ENCODE results near the gene RUSF1. TPM values are rescaled to one million over a fixed set of nuclear protein-coding genes. Genes with fewer than 3 reads are reported as not detected.

The RUSF1 gene
- total and polyA plus RNA-seq, 9 of the 15 experiments (the other 6 are each of a cell fraction or from before 2014, with no cell fraction given): 0.80 to 52.8 (median 27.6) TPM

DNA sequence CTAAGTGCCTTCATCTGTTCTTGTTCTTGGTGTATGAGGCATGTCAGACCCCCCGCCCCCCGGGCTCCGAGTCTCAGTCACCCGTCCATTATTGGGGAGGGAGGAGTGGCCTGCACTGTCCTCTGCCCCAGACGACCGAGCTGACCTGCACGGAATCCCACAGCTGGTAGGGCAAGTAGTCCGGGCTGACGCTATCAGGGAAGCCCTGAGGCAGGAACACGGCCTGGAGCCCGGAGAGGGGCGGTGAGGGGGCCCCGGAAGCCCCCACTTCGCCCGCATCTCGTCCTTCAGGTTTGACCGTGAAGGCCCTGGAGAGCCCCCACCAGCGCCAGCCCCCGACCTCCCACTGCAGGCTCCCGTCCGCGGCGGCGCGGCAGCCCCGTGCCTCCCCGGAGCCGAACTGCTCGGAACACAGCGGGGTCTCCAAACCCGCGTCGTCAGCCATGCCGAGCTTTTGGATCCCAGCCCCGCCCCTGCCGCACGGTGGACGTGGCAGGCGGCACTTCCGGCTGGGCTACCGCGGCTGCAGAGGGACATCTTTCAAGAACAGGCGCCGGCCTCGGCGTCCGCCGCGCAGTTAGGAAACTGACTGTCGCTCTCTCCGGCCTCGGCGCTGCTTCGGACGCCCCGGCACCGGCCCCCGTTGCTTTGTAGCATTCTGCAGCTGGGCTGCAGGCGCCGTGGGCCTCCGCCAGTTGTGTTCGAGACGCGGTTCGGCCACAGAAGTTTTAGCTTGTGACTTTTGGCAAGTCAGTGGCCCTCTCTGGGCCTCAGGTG, at the start of gene RUSF1 (continued):
- TF ChIP-seq TCF7L2 (IDR thresholded peaks at IDR 0.05; ENCODE audit: low read depth, low read length) (no peak), PPARD (CRISPR knock-in tag; IDR thresholded peaks at IDR 0.05) (no peak), ERF (CRISPR knock-in tag; IDR thresholded peaks at IDR 0.05) (no peak), SP2 (IDR thresholded peaks at IDR 0.05; ENCODE audit: extremely low read depth, low read depth, low read length, poor library complexity, severe bottlenecking) (no peak), ZNF121 (CRISPR knock-in tag; conservative IDR thresholded peaks at IDR 0.05) (no peak), SREBF2 (CRISPR knock-in tag; IDR thresholded peaks at IDR 0.05) (0 out of 2 replicates have a peak, but pooled peaks have one; percentile 67), HNRNPH1 (optimal IDR thresholded peaks at IDR 0.05; ENCODE audit: low read depth, low read length) (no peak), HLTF (IDR thresholded peaks at IDR 0.05) (no peak), HDGF (IDR thresholded peaks at IDR 0.05) (no peak), STAT5B (CRISPR knock-in tag; IDR thresholded peaks at IDR 0.05) (no peak), KDM4B (IDR thresholded peaks at IDR 0.05; ENCODE audit: borderline replicate concordance in 2 of 2, low read depth in 1 of 2) (peak in 1 of 2 experiments; percentile 83; a peak in 1 of 4 replicates), KLF16 (IDR thresholded peaks at IDR 0.05) (peak; percentile 57; the same call in 1 of the 2 replicates), SIN3B (IDR thresholded peaks at IDR 0.05; ENCODE audit: low read depth) (peak; percentile 63; the same call in 1 of the 2 replicates)
- TF ChIP-seq, protein P1, sequence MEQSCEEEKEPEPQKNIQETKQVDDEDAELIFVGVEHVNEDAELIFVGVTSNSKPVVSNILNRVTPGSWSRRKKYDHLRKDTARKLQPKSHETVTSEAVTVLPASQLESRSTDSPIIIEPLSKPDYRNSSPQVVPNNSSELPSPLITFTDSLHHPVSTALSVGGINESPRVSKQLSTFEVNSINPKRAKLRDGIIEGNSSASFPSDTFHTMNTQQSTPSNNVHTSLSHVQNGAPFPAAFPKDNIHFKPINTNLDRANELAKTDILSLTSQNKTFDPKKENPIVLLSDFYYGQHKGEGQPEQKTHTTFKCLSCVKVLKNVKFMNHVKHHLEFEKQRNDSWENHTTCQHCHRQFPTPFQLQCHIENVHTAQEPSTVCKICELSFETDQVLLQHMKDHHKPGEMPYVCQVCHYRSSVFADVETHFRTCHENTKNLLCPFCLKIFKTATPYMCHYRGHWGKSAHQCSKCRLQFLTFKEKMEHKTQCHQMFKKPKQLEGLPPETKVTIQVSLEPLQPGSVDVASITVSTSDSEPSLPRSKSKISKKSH (CRISPR knock-in tag; IDR thresholded peaks at IDR 0.05): no peak
- TF ChIP-seq, protein P2, sequence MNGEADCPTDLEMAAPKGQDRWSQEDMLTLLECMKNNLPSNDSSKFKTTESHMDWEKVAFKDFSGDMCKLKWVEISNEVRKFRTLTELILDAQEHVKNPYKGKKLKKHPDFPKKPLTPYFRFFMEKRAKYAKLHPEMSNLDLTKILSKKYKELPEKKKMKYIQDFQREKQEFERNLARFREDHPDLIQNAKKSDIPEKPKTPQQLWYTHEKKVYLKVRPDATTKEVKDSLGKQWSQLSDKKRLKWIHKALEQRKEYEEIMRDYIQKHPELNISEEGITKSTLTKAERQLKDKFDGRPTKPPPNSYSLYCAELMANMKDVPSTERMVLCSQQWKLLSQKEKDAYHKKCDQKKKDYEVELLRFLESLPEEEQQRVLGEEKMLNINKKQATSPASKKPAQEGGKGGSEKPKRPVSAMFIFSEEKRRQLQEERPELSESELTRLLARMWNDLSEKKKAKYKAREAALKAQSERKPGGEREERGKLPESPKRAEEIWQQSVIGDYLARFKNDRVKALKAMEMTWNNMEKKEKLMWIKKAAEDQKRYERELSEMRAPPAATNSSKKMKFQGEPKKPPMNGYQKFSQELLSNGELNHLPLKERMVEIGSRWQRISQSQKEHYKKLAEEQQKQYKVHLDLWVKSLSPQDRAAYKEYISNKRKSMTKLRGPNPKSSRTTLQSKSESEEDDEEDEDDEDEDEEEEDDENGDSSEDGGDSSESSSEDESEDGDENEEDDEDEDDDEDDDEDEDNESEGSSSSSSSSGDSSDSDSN (IDR thresholded peaks at IDR 0.05; ENCODE audit: borderline replicate concordance in 1 of 2, low read depth in 2 of 2, low read length in 2 of 2): peak in 1 of 2 experiments; percentile 87; a peak in 2 of 4 replicates
- TF ChIP-seq, protein P3, sequence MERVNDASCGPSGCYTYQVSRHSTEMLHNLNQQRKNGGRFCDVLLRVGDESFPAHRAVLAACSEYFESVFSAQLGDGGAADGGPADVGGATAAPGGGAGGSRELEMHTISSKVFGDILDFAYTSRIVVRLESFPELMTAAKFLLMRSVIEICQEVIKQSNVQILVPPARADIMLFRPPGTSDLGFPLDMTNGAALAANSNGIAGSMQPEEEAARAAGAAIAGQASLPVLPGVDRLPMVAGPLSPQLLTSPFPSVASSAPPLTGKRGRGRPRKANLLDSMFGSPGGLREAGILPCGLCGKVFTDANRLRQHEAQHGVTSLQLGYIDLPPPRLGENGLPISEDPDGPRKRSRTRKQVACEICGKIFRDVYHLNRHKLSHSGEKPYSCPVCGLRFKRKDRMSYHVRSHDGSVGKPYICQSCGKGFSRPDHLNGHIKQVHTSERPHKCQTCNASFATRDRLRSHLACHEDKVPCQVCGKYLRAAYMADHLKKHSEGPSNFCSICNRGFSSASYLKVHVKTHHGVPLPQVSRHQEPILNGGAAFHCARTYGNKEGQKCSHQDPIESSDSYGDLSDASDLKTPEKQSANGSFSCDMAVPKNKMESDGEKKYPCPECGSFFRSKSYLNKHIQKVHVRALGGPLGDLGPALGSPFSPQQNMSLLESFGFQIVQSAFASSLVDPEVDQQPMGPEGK (CRISPR knock-in tag; IDR thresholded peaks at IDR 0.05; ENCODE audit: borderline replicate concordance): no peak
- TF ChIP-seq, protein P4, sequence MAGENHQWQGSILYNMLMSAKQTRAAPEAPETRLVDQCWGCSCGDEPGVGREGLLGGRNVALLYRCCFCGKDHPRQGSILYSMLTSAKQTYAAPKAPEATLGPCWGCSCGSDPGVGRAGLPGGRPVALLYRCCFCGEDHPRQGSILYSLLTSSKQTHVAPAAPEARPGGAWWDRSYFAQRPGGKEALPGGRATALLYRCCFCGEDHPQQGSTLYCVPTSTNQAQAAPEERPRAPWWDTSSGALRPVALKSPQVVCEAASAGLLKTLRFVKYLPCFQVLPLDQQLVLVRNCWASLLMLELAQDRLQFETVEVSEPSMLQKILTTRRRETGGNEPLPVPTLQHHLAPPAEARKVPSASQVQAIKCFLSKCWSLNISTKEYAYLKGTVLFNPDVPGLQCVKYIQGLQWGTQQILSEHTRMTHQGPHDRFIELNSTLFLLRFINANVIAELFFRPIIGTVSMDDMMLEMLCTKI (IDR thresholded peaks at IDR 0.05; ENCODE audit: partially characterized antibody): no peak

All from K562 (cell line).